GM18907 (cell line): ENCODE measurements around the gene ZMIZ1.
"Not testable (repeated sequence)": the region's sequence is repeated elsewhere in the genome, so short reads cannot be mapped to it uniquely, and the experiment has no call there.

Source experiments
- ATAC-seq: cut with Tn5 transposase; IDR thresholded peaks from one replicate; pipeline ENCODE4 v1.9.1; 2021; ENCODE audit warnings: mild to moderate bottlenecking, moderate library complexity; ENCODE audit not compliant: unreplicated experiment

ZMIZ1 gene

GRCh38 chr10:79029478-79030390 lies 39.0 kb upstream of the ZMIZ1 start:
- ATAC-seq, result no peak

GRCh38 chr10:79030705-79031104 lies 38.1 kb upstream of the ZMIZ1 start:
- no peak for ATAC-seq

- no peak for ATAC-seq
These were observed 37.0 kb upstream of the ZMIZ1 start for GRCh38 chr10:79031723-79032122.

GRCh38 chr10:79034271-79034876 lies 34.4 kb upstream of the ZMIZ1 start:
- ATAC-seq, result no peak

GRCh38 chr10:79036416-79036815 lies 32.4 kb upstream of the ZMIZ1 start:
- not testable (repeated sequence) for ATAC-seq

GRCh38 chr10:79038104-79038840 lies 30.5 kb upstream of the ZMIZ1 start:
- no peak for ATAC-seq

- no peak for ATAC-seq
These were observed 29.9 kb upstream of the ZMIZ1 start for GRCh38 chr10:79038841-79039201.

- ATAC-seq, result no peak
These were observed 25.9 kb upstream of the ZMIZ1 start for GRCh38 chr10:79042639-79043411.

- no peak for ATAC-seq
These were observed 24.6 kb upstream of the ZMIZ1 start for GRCh38 chr10:79044036-79044632.

- no peak for ATAC-seq
These were observed 23.9 kb upstream of the ZMIZ1 start for GRCh38 chr10:79044846-79045245.

GRCh38 chr10:79045566-79046175 lies 23.1 kb upstream of the ZMIZ1 start:
- no peak for ATAC-seq

- no peak for ATAC-seq
These were observed 22.4 kb upstream of the ZMIZ1 start for GRCh38 chr10:79046326-79046725.

GRCh38 chr10:79046741-79047583 lies 21.8 kb upstream of the ZMIZ1 start:
- no peak for ATAC-seq

GRCh38 chr10:79047584-79047874 lies 21.2 kb upstream of the ZMIZ1 start:
- no peak for ATAC-seq

- ATAC-seq, result no peak
These were observed 20.7 kb upstream of the ZMIZ1 start for GRCh38 chr10:79047875-79048638.

- no peak for ATAC-seq
These were observed 19.9 kb upstream of the ZMIZ1 start for GRCh38 chr10:79048639-79049550.
